ENCODE results near the gene UCKL1.

GRCh38 chr20:63953764-63954429 is 2.3 kb downstream of the UCKL1 start:
- TF ChIP-seq CTCF (IDR thresholded peaks at IDR 0.05) (no peak), POLR2A (IDR thresholded peaks at IDR 0.05) (no peak)
